Prostate gland (tissue), 2 donors: Measurements from ENCODE around the gene ROR1.

ENCODE experiments used
- POLR2A ChIP-seq: fragments of 450-650 bp; IDR thresholded peaks from one replicate; pipeline ENCODE4 v1.6.1; 2016; ENCODE audit warnings: antibody characterized with exemption, mild to moderate bottlenecking
- TF ChIP-seq, protein P1 (sequence below), 4 experiments: fragments of 200-600 bp in 2 of 4; fragments of 450-650 bp in 2 of 4; sonication (generic) in 2 of 4; IDR thresholded peaks; 1 replicate in 3 of 4; 2 replicates in 1 of 4; pipeline ENCODE4 v1.5.1; 2016 to 2019; ENCODE audit warnings: antibody characterized with exemption in 4 of 4, mild to moderate bottlenecking in 2 of 4, moderate library complexity in 2 of 4

DNA sequence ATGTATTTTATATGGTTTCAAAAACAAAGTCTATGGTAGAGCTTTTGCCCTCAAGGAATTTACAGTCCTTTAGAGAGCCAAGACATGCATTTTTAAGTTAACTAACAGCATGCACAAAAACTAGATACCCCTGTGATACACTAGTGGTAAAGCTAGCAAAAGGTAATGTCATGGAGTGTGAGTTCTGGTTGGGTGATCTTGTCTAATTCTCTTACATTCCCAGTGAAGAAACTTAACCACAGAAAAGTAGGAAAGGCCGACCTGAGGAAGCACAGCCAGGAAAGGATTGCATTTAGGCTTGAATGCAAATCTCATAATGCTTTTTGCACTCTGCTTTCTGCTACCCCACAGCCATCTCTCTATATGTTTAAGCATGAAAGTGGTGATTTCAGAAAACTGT is 202.2 kb downstream of the ROR1 start:
- TF ChIP-seq, protein P1, sequence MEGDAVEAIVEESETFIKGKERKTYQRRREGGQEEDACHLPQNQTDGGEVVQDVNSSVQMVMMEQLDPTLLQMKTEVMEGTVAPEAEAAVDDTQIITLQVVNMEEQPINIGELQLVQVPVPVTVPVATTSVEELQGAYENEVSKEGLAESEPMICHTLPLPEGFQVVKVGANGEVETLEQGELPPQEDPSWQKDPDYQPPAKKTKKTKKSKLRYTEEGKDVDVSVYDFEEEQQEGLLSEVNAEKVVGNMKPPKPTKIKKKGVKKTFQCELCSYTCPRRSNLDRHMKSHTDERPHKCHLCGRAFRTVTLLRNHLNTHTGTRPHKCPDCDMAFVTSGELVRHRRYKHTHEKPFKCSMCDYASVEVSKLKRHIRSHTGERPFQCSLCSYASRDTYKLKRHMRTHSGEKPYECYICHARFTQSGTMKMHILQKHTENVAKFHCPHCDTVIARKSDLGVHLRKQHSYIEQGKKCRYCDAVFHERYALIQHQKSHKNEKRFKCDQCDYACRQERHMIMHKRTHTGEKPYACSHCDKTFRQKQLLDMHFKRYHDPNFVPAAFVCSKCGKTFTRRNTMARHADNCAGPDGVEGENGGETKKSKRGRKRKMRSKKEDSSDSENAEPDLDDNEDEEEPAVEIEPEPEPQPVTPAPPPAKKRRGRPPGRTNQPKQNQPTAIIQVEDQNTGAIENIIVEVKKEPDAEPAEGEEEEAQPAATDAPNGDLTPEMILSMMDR (IDR thresholded peaks at IDR 0.05), result no peak
- TF ChIP-seq POLR2A, result no peak
